C4-2B (cell line): ENCODE results near the gene MARK1.

Source experiments
- H3K27ac ChIP-seq: fragments of 450-650 bp; 2 replicates; pipeline ENCODE4 v1.5.1; 2017
- CTCF ChIP-seq: fragments of 450-650 bp; conservative IDR thresholded peaks from 2 replicates; pipeline ENCODE4 v1.5.1; 2017; ENCODE audit warnings: mild to moderate bottlenecking
- ZFX ChIP-seq: fragments of 450-650 bp; IDR thresholded peaks from 2 replicates; pipeline ENCODE4 v1.6.1; 2017

MARK1 gene

GRCh38 chr1:220628431-220628830, 100.5 kb downstream of the MARK1 start:
- no peak overlapping the region for H3K27ac ChIP-seq
- TF ChIP-seq ZFX (no peak), CTCF (no peak)

- TF ChIP-seq CTCF (no peak), ZFX (no peak)
- no peak overlapping the region; the same call in 1 of the 2 replicates for H3K27ac ChIP-seq
Measured at GRCh38 chr1:220631238-220631815, 103.4 kb downstream of the MARK1 start.

GRCh38 chr1:220637759-220638158, 109.8 kb downstream of the MARK1 start:
- TF ChIP-seq ZFX (no peak), CTCF (no peak)
- H3K27ac ChIP-seq = no peak overlapping the region

- no peak for TF ChIP-seq CTCF
- TF ChIP-seq ZFX = no peak
- no peak overlapping the region for H3K27ac ChIP-seq
Measured at GRCh38 chr1:220642285-220642684, 114.3 kb downstream of the MARK1 start.

- TF ChIP-seq CTCF (no peak), ZFX (no peak)
- no peak overlapping the region for H3K27ac ChIP-seq
Measured at GRCh38 chr1:220652995-220653394, 125.1 kb downstream of the MARK1 start.

GRCh38 chr1:220655509-220655908, 127.6 kb downstream of the MARK1 start:
- H3K27ac ChIP-seq = no peak overlapping the region
- TF ChIP-seq ZFX (no peak), CTCF (no peak)

GRCh38 chr1:220655961-220656740, 128.2 kb downstream of the MARK1 start:
- no peak for TF ChIP-seq ZFX
- TF ChIP-seq CTCF = no peak
- no peak overlapping the region for H3K27ac ChIP-seq
